ENCODE data around the gene DICER1.

Gene DICER1

GRCh38 chr14:95092723-95093122 lies 64.6 kb downstream of the DICER1 start:
- Histone ChIP-seq H3K9me3 (ENCODE audit: control insufficient read depth, insufficient read depth, low read length) (no peaks in the 10 kb centered on the region), H4K20me1 (ENCODE audit: control insufficient read depth, insufficient read depth, low read depth, low read length) (no peaks in the 10 kb centered on the region), H3K4me3 (ENCODE audit: low read length) (no peak overlapping the region), H3K27me3 (ENCODE audit: control insufficient read depth, low read length) (no peaks in the 10 kb centered on the region), H3K4me1 (ENCODE audit: control insufficient read depth, low read length) (no peaks in the 10 kb centered on the region), H3K79me2 (ENCODE audit: control insufficient read depth, low read length) (peaks cover 3% of the 10 kb centered on the region; the same call in 1 of the 2 replicates), H3K9me2 (replicated peaks; ENCODE audit: control insufficient read depth, low read length) (no peaks in the 10 kb centered on the region), H3K27ac (ENCODE audit: low read depth, low read length) (no peak overlapping the region), H3F3A (ENCODE audit: control insufficient read depth, insufficient read depth) (no peaks in the 10 kb centered on the region), H3K36me3 (ENCODE audit: control insufficient read depth, low read length) (peaks cover 90% of the 10 kb centered on the region), H3K4me2 (ENCODE audit: low read length) (no peak overlapping the region)
- no peak for TF ChIP-seq CTCF (IDR thresholded peaks at IDR 0.05; ENCODE audit: low read depth, low read length, poor library complexity, severe bottlenecking)
- no peak for TF ChIP-seq EZH2phosphoT487 (IDR thresholded peaks at IDR 0.05; ENCODE audit: borderline replicate concordance, low read length)

DNA sequence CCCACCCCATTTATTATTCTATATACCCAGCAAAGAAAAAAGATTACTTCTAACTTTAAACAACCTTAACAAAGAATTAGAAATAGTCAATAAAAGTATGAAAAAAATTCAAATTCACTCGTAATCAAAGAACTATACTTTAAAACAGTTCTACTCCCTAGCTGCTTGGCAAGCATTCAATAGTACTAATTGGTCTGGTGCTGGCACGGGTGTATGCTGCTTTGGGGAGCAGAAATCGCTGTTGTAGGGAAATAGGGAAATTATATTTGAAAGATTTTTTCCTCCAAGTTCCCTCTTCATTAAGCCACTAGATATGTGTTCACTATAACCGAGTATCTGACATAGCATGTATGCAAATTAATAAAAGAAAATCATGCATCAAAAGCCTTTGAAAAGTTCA lies 65.7 kb downstream of the DICER1 start:
- H3K9me2 ChIP-seq (replicated peaks; ENCODE audit: control insufficient read depth, low read length), result no peaks in the 10 kb centered on the region
- H3F3A ChIP-seq (ENCODE audit: control insufficient read depth, insufficient read depth), result no peaks in the 10 kb centered on the region
- H3K9me3 ChIP-seq (ENCODE audit: control insufficient read depth, insufficient read depth, low read length), result no peaks in the 10 kb centered on the region
- no peak overlapping the region for H3K4me3 ChIP-seq (ENCODE audit: low read length)
- H4K20me1 ChIP-seq (ENCODE audit: control insufficient read depth, insufficient read depth, low read depth, low read length), result no peaks in the 10 kb centered on the region
- H3K79me2 ChIP-seq (ENCODE audit: control insufficient read depth, low read length), result no peaks in the 10 kb centered on the region; the same call in 1 of the 2 replicates
- H3K27ac ChIP-seq (ENCODE audit: low read depth, low read length), result no peak overlapping the region
- no peak overlapping the region for H3K4me2 ChIP-seq (ENCODE audit: low read length)
- H3K27me3 ChIP-seq (ENCODE audit: control insufficient read depth, low read length), result no peaks in the 10 kb centered on the region
- peaks cover 90% of the 10 kb centered on the region for H3K36me3 ChIP-seq (ENCODE audit: control insufficient read depth, low read length)
- TF ChIP-seq EZH2phosphoT487 (IDR thresholded peaks at IDR 0.05; ENCODE audit: borderline replicate concordance, low read length), result no peak
- TF ChIP-seq CTCF (IDR thresholded peaks at IDR 0.05; ENCODE audit: low read depth, low read length, poor library complexity, severe bottlenecking), result no peak
- no peaks in the 10 kb centered on the region for H3K4me1 ChIP-seq (ENCODE audit: control insufficient read depth, low read length)

GRCh38 chr14:95088665-95089064 lies 68.7 kb downstream of the DICER1 start:
- no peaks in the 10 kb centered on the region for H3K4me1 ChIP-seq (ENCODE audit: control insufficient read depth, low read length)
- TF ChIP-seq EZH2phosphoT487 (IDR thresholded peaks at IDR 0.05; ENCODE audit: borderline replicate concordance, low read length), result no peak
- TF ChIP-seq CTCF (IDR thresholded peaks at IDR 0.05; ENCODE audit: low read depth, low read length, poor library complexity, severe bottlenecking), result no peak
- H3K79me2 ChIP-seq (ENCODE audit: control insufficient read depth, low read length), result no peaks in the 10 kb centered on the region
- H3K27me3 ChIP-seq (ENCODE audit: control insufficient read depth, low read length), result no peaks in the 10 kb centered on the region
- no peaks in the 10 kb centered on the region for H3F3A ChIP-seq (ENCODE audit: control insufficient read depth, insufficient read depth)
- no peaks in the 10 kb centered on the region for H3K9me3 ChIP-seq (ENCODE audit: control insufficient read depth, insufficient read depth, low read length)
- H3K4me3 ChIP-seq (ENCODE audit: low read length), result no peak overlapping the region
- no peaks in the 10 kb centered on the region for H3K9me2 ChIP-seq (replicated peaks; ENCODE audit: control insufficient read depth, low read length)
- H3K27ac ChIP-seq (ENCODE audit: low read depth, low read length), result no peak overlapping the region
- H4K20me1 ChIP-seq (ENCODE audit: control insufficient read depth, insufficient read depth, low read depth, low read length), result no peaks in the 10 kb centered on the region
- H3K36me3 ChIP-seq (ENCODE audit: control insufficient read depth, low read length), result peaks cover 72% of the 10 kb centered on the region
- H3K4me2 ChIP-seq (ENCODE audit: low read length), result no peak overlapping the region

- H3K27ac ChIP-seq (ENCODE audit: low read depth, low read length), result no peak overlapping the region
- no peaks in the 10 kb centered on the region for H4K20me1 ChIP-seq (ENCODE audit: control insufficient read depth, insufficient read depth, low read depth, low read length)
- H3K4me1 ChIP-seq (ENCODE audit: control insufficient read depth, low read length), result no peaks in the 10 kb centered on the region
- no peaks in the 10 kb centered on the region for H3K27me3 ChIP-seq (ENCODE audit: control insufficient read depth, low read length)
- TF ChIP-seq EZH2phosphoT487 (IDR thresholded peaks at IDR 0.05; ENCODE audit: borderline replicate concordance, low read length) (no peak), CTCF (IDR thresholded peaks at IDR 0.05; ENCODE audit: low read depth, low read length, poor library complexity, severe bottlenecking) (no peak)
- no peaks in the 10 kb centered on the region for H3K9me2 ChIP-seq (replicated peaks; ENCODE audit: control insufficient read depth, low read length)
- no peak overlapping the region for H3K4me2 ChIP-seq (ENCODE audit: low read length)
- no peaks in the 10 kb centered on the region for H3K79me2 ChIP-seq (ENCODE audit: control insufficient read depth, low read length)
- H3F3A ChIP-seq (ENCODE audit: control insufficient read depth, insufficient read depth), result no peaks in the 10 kb centered on the region
- H3K4me3 ChIP-seq (ENCODE audit: low read length), result no peak overlapping the region
- no peaks in the 10 kb centered on the region for H3K9me3 ChIP-seq (ENCODE audit: control insufficient read depth, insufficient read depth, low read length)
- peaks cover 62% of the 10 kb centered on the region for H3K36me3 ChIP-seq (ENCODE audit: control insufficient read depth, low read length)
Measured at GRCh38 chr14:95087619-95088018, 69.7 kb downstream of the DICER1 start.

Measured in DOHH2 (cell line).